HG02870 (cell line): ENCODE measurements around the gene ARID5A.

Source experiments
- ATAC-seq: cut with Tn5 transposase; IDR thresholded peaks from one replicate; pipeline ENCODE4 v1.9.1; 2021; ENCODE audit warnings: mild to moderate bottlenecking, moderate library complexity; ENCODE audit not compliant: unreplicated experiment

Gene ARID5A

DNA sequence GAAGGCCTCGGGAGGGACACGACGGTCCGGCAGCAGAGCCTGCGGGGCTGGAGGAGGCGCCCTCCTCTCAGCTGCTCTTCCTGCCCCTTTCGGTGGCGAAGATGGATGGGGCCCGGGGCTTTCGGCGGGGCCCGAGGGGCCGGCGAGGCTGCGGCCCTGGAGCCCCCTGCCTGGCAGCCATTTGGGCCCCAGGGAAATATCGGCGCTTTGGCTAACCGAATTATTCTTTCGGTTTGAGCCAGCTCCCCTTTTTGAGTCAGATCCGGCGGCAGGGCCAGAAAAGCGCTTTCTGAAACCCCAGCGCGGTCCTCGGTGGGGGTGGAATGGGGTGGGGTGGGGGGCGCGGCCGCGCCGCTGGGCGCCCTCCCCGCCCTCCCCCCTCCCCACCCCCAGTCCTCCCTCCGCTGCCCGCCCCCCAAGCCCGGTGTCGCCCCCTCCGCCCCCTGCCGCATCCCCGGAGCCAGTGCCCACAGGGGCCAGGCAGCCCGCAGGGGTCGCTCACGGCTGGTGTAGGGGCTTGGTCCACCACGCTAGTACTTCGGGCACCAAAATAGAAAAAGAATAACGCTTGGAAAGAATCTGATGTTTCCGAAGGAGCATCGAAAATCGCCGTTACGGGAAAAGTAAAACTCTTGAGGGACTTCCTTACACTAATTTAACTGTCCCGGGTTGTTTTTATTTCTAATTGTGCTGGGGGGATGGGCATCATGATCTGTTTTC, 9.1 kb upstream of the ARID5A start:
- ATAC-seq: peak; percentile 29

- no peak for ATAC-seq
Observed at GRCh38 chr2:96528006-96528699, 8.4 kb upstream of the ARID5A start.

DNA sequence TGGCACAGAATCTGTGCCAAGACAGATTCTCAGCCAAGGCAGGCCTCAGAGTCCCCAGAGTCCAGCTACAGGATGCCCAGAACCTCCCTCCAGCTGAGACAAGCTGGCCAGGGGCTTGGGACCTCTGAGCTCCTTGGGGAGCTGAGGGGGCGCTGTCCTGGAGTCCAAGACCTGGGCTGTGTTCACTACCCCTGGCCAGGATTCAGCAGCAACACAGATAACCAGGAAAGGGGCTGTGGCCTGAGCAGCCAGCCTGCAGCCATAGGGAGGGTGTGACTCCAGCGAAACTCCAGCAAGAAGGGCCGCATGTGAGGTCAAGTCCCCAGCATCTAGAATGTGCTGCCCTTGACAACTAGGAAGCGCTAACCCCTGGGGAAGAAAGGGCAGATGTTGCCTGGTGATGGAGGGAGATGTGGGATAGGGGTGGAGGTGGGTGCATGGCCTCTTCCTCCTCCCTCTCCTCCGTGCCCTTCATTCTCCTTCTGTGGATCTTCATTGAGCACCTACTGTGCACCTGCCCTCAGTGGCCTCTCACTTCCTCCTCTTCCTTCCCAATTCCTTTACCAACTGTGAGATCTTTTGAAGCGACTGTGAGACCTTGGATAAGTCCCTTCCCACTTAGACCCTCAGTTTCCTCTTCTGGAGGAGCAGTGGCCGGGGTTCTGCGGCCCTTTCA, 7.7 kb upstream of the ARID5A start:
- ATAC-seq: no peak

GRCh38 chr2:96529376-96530143, 7.0 kb upstream of the ARID5A start:
- no peak for ATAC-seq

DNA sequence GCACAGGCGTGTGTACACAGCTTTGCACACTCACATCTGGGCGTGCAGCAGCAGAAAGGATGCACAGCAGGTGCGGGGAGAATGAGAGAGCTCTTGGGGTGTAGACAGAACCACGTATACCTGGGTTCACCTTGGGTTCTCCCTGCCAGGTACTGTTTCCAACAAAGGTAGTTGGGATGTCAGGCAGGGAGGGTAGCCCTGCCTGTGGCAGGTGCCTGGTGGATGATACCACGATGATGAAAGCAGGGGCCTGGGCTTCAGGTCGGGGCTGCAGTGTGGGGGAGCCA, 6.5 kb upstream of the ARID5A start:
- ATAC-seq: no peak

GRCh38 chr2:96530474-96531357, 5.8 kb upstream of the ARID5A start:
- no peak for ATAC-seq

GRCh38 chr2:96531366-96531765, 5.2 kb upstream of the ARID5A start:
- ATAC-seq: no peak

GRCh38 chr2:96531872-96532505, 4.6 kb upstream of the ARID5A start:
- peak; percentile 25 for ATAC-seq

DNA sequence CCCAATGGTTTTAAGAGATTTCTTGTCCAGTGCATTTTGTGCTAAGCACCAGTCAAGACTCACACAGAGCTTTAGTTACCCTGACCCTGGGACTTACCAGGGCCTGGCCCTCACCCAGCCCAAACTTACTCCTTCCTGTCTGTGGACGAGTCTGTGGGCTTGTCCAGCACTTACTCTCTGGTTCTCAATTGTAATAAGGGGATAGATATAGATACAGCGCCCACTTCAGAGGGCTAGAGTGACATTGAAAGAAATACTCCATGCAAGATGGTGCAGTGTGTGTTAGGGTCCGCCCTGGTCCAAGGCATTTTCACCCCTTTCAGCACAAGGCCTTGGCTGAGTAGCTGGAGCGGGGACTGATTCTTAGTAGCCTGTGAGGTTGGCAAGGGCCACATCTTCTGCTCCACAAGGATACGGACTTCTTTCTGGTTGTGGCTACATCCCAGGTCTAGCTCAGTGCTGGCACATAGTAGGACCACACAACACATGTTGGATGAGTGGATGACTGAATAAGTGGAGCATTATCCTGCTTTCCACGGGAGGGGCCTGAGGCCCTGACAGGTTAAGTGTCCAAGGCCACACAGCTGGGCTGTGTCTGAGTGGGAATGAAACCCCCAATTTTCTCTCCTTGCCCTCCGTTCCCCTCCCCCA, 3.8 kb upstream of the ARID5A start:
- no peak for ATAC-seq

GRCh38 chr2:96533292-96534073, 3.1 kb upstream of the ARID5A start:
- ATAC-seq: no peak

GRCh38 chr2:96534141-96534540, 2.4 kb upstream of the ARID5A start:
- ATAC-seq: no peak

- no peak for ATAC-seq
Observed at GRCh38 chr2:96534701-96535181, 1.8 kb upstream of the ARID5A start.

DNA sequence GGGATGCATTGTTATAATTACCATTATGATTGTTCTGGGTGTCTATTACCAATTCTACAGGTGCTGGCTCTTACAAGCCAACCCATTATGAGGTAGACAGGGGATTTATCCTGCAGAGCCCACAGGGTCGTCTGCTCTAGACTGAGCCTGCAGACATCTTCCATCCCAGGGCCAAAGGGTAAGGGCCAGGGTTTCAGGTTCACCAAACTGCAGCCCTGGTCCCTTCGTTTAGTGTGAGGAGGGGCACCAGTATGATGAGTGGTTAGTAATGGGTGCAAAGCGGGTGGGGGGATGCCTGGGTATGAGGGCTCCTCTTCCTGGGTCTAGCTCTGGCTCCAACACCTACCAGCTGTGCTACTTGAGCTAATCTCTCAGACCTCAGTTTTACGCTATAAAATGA, 1.2 kb upstream of the ARID5A start:
- no peak for ATAC-seq

DNA sequence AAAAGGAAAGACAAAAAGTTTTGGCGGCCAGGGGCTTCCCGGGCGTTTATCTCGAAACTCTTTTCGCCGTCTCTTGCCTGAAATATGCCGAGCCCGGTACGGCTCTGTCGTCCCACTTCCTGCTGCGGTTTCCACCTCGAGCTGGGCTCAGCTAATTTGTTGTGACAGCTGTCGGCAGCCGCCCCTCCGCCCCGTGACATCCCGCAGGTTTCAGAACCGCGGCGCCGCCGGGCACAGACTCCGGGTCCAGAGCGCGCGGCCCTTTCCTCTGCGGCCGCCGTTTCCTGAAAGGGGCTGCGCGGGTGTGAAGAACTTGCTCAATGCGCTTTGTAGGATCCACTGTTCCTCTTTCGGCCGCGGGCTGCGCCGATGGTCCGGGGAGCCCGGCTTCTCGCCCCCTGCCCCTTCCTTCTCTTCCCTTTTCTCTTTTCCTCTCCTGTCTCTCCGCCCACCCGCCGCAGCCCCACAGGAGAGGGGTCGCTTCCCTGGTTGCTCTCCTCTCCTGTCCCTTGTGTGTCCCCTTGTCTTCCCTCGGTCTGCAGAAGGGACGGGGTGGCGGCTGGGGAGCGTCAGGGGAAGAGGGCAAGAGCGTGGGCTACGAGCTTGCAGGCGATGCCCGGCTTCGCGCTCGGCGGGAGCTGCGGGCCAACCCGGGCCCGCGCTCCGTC, 648 bp downstream of the ARID5A start:
- peak; percentile 59 for ATAC-seq

- ATAC-seq: no peak
Observed at GRCh38 chr2:96537734-96538486, 1.4 kb downstream of the ARID5A start.

DNA sequence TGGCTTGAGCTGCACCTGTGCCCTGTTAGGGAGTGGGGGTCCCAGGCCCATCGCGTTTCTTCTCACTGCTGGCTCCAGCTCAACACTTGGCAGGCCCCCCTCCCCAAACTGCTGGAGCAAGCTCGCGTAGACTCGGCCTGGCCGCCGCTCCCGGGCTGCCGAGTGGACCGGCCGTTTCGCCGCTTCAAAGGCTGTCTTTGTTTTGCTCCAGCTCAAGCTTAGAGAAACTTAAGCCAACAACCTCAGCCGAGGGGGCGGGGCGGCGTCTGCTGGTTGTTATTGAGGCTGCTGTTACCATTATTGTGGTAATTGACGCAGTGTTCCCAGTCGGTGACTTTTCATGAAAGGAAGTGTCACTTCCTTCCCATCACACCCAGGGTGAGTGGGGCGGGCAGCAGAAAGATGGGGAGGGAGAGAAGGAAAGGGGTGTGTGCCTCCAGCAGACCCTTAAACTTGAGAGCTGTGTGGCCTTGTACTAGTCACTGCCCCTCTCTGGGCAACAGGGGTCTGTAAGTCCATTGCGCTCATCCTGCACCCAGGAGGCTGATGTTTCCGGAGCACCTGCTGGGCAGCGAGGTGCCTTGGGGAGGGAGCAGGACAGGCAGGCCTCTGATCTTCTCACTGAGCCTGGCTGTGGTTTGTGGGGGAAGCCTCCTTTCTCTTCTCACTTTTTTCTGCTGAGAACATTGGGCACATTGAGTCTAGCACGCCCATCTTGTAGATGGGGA, 2.1 kb downstream of the ARID5A start:
- ATAC-seq: no peak
